Measurements from ENCODE around the gene TMEM132D. TPM values are rescaled to one million over a fixed set of nuclear protein-coding genes. Genes with fewer than 3 reads are reported as not detected.

TMEM132D gene
- total RNA-seq, 2 donors from 2014 or later: not detected

GRCh38 chr12:129868575-129868974 is 35.2 kb downstream of the TMEM132D start:
- Histone ChIP-seq H3K27ac (no peak overlapping the region), H3K27me3 (replicated peaks; ENCODE audit: insufficient read depth) (no peaks in the 10 kb centered on the region), H3K4me3 (no peak overlapping the region), H3K9me3 (no peaks in the 10 kb centered on the region), H3K4me1 (ENCODE audit: control insufficient read depth in 1 of 2, low read depth in 2 of 2) (no peaks in the 10 kb centered on the region), H3K36me3 (no peaks in the 10 kb centered on the region)
- TF ChIP-seq CTCF (IDR thresholded peaks at IDR 0.05): no peak
- DNase-seq (ENCODE audit: low spot score) (no peak), ATAC-seq (ENCODE audit: insufficient number of reproducible peaks, low FRiP score, low read depth) (no peak)

GRCh38 chr12:129863938-129864337 is 39.9 kb downstream of the TMEM132D start:
- H3K9me3 ChIP-seq: no peaks in the 10 kb centered on the region
- H3K27me3 ChIP-seq (replicated peaks; ENCODE audit: insufficient read depth): no peaks in the 10 kb centered on the region
- H3K27ac ChIP-seq: no peak overlapping the region
- no peak overlapping the region for H3K4me3 ChIP-seq
- TF ChIP-seq CTCF (IDR thresholded peaks at IDR 0.05): no peak
- DNase-seq (ENCODE audit: low spot score) (no peak), ATAC-seq (ENCODE audit: insufficient number of reproducible peaks, low FRiP score, low read depth) (no peak)
- H3K36me3 ChIP-seq: no peaks in the 10 kb centered on the region
- H3K4me1 ChIP-seq (ENCODE audit: control insufficient read depth in 1 of 2, low read depth in 2 of 2): no peaks in the 10 kb centered on the region

- Histone ChIP-seq H3K9me3 (no peaks in the 10 kb centered on the region), H3K27ac (no peak overlapping the region), H3K4me3 (no peak overlapping the region), H3K36me3 (no peaks in the 10 kb centered on the region), H3K27me3 (replicated peaks; ENCODE audit: insufficient read depth) (no peaks in the 10 kb centered on the region), H3K4me1 (ENCODE audit: control insufficient read depth in 1 of 2, low read depth in 2 of 2) (no peaks in the 10 kb centered on the region)
- DNase-seq (ENCODE audit: low spot score): no peak
- no peak for TF ChIP-seq CTCF (IDR thresholded peaks at IDR 0.05)
- ATAC-seq (ENCODE audit: insufficient number of reproducible peaks, low FRiP score, low read depth): no peak
These were observed 41.2 kb downstream of the TMEM132D start for GRCh38 chr12:129862561-129863175.

- no peak for TF ChIP-seq CTCF (IDR thresholded peaks at IDR 0.05)
- Histone ChIP-seq H3K36me3 (no peaks in the 10 kb centered on the region), H3K27ac (no peak overlapping the region), H3K4me3 (no peak overlapping the region), H3K9me3 (no peaks in the 10 kb centered on the region), H3K27me3 (replicated peaks; ENCODE audit: insufficient read depth) (no peaks in the 10 kb centered on the region), H3K4me1 (ENCODE audit: control insufficient read depth in 1 of 2, low read depth in 2 of 2) (no peaks in the 10 kb centered on the region)
- no peak for DNase-seq (ENCODE audit: low spot score)
- no peak for ATAC-seq (ENCODE audit: insufficient number of reproducible peaks, low FRiP score, low read depth)
These were observed 41.9 kb downstream of the TMEM132D start for GRCh38 chr12:129861951-129862350.

- no peak for TF ChIP-seq CTCF (IDR thresholded peaks at IDR 0.05)
- H3K36me3 ChIP-seq: no peaks in the 10 kb centered on the region
- ATAC-seq (ENCODE audit: insufficient number of reproducible peaks, low FRiP score, low read depth): no peak
- H3K4me1 ChIP-seq (ENCODE audit: control insufficient read depth in 1 of 2, low read depth in 2 of 2): no peaks in the 10 kb centered on the region
- no peaks in the 10 kb centered on the region for H3K27me3 ChIP-seq (replicated peaks; ENCODE audit: insufficient read depth)
- no peak overlapping the region for H3K27ac ChIP-seq
- H3K9me3 ChIP-seq: no peaks in the 10 kb centered on the region
- no peak for DNase-seq (ENCODE audit: low spot score)
- no peak overlapping the region for H3K4me3 ChIP-seq
These were observed 49.2 kb downstream of the TMEM132D start for GRCh38 chr12:129854591-129854990.

Measured in thoracic aorta (tissue), 2 donors.